Activated T-cell treated with anti-CD3 and anti-CD28 coated beads for 4 hours (primary cell): Measurements from ENCODE around the gene LCE2B.
A peak's percentile ranks its signal among the peaks of the same experiment; 100 is the strongest.
"Not testable (repeated sequence)": the region's sequence is repeated elsewhere in the genome, so short reads cannot be mapped to it uniquely, and the experiment has no call there.

ENCODE experiments used
- DNase-seq: peaks from one replicate; pipeline ENCODE4 v3.0.0-alpha.2; 2020

Gene LCE2B, protein sequence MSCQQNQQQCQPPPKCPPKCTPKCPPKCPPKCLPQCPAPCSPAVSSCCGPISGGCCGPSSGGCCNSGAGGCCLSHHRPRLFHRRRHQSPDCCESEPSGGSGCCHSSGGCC

DNA sequence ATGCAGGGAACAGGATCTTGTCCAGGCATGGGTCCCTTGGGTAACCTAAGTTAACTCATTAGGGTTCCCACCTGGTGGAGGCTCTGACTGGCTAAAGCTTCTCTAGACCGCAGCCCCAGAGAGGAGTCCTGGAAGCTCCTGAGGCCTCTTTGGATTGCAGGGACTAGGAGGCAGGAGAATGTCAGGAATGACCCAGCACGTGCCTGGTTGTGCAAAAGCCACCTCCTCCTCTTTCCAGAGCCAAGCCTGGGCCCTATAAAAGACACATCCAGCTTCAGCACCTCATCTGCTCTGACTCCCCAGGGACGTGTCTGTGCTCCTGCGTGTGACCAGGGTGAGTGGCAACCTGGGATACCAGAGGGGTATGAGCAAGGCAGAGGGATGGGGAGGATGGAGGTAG lies at the start of gene LCE2B:
LCE2B (plus strand) TSS at position 301 of the 400 bp plus-strand sequence. CDS start 721 bp downstream, outside the sequence.
- not testable (repeated sequence) for DNase-seq

DNA sequence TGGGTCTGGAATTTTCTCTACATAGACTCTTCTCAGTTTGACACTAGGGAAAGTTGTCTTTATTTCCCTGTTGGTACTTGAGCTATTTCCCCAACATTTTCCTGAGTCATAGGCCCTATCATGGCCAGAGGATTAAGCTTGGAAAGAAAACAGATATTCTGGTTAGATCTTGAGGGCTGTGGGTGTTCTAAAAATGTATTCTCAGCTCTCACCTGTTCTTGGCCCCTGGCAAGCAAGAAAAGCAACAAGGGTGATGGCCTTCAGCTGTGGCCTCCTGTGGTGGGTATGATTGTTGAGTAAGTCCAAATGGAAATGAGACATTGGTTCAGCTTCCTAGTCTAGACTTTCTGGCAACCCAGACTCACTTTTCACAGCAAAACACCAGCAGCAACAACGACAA lies 45.6 kb upstream of the LCE2B start:
- no peak for DNase-seq

DNA sequence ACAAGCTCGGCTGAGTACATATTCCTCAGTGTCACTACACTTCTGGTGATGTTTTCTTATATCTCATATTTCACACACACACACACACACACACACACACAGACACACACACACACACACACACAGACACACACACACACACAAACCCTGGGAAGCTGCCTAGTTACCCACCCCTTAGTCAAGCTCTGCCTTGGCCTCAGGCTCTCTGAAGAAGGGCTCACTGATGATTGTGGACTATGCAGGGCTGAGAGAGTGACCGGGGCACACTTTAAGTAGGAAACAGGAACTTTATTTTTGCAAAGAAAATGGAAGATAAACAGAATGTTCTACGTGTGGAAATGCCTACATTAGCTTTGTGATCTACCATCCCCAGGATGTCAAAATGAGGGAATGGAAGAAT lies 42.0 kb upstream of the LCE2B start:
- no peak for DNase-seq

DNA sequence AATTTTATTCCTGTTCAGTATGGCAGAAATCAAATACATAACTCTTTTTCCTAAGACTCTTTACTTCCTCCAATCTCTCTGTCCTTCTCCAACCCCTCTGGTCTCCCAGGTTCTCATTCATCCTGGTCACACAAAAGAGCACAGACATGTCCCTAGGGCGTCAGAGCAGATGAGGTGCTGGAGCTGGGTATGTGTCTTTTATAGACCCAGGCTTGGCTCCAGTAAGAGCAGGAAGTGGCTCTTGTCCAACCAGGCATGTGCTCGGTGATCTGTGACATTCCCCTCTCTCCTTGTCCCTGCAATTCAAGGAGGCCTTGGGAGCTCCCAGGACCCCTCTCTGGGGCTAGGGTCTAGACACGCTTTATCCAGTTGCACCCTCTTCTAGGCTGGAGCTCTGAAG lies 40.8 kb upstream of the LCE2B start:
- no peak for DNase-seq

DNA sequence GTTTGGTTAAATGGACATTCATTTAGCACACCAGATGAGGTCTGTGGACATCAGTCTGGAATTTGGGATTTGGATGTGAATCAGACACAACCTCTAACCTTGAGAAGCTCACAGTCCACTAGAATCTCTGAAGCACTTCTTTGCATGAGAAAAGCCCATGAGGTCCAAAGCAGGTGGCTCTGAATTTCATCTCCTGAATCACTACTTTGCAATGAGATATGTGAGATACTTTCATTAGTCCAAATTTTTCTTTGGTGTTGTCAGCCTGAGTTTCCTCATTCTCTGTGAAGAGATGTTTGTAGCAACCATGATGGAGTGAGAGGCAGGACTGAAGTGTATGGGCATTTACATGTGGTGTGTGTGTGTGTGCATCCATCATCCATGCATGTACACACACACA lies 39.3 kb upstream of the LCE2B start:
- no peak for DNase-seq

DNA sequence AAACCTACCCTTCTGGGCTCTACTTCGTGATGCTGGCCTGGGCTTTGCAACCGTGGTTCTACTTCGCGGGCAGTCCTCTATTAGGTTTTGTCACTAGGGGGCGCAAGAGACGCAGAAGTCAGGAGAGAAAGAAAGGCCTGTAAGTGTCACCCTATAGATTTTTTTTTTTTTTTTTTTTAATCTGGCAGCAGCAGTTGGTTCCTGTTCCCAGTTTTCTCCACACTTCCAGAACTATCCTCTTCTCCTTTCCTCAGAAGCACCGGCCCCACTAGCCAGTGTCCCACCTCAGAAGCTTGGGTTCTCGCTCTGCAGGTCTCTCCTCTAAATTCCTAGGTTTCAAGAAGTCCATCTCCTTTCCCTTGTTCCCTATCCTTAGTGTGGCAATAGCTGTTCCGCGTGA lies 31.8 kb upstream of the LCE2B start:
- peak; percentile 18 for DNase-seq

DNA sequence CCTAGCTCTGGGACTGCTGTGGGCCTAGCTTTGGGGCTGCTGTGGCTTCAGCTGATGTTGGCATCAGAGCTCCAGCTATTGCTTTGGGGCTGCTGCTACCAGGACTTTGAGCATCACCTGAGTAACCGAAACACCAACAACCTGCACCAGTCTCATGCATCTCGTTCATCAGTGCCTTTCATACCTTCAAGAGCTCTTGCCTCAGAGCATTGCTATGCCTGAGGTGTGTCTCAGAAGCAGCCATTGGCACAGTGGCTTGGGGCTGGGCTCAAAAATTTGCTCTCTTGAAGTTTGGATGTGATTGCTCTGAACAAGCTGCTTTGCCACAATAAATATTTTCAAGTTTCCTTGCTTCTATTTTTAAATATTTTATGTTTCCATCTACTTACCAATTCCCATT lies 29.5 kb upstream of the LCE2B start:
- DNase-seq = no peak

DNA sequence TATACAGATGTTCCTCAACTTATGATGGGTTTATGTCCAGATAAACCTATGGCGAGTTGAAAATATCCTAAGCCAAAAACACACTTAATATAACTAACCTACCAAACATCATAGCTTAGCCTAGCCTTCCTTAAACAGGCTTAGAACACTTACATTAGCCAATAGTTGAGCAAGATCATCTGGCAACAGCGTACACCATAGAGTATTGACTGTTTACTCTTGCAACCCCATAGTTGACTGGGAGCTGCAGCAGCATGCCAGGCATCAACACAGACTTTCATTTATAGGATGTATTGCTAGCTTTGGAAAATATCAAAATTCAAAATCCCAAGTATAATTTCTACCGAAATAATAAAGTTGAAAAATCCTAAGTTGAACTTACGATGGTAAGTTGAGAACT lies 28.2 kb upstream of the LCE2B start:
- no peak for DNase-seq

DNA sequence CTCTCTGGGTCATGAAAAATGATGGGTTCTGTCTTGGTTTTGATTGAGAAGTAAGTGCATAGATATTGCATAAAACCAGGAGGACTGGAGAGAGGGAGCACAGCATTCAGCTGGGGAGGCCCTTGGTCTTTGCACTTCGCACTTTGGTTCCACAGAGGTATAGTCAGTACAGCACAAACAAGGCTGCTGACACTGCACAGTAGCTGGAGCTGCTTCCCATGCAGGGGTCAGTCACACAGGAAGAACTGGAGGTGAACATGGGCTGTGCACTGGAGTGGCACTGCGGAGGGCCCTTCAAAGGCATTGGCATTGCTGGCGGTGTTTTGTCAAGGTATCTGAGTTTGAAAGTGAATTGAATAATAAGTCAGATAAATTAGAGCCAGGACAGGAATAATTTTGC lies 27.3 kb upstream of the LCE2B start:
- no peak for DNase-seq

DNA sequence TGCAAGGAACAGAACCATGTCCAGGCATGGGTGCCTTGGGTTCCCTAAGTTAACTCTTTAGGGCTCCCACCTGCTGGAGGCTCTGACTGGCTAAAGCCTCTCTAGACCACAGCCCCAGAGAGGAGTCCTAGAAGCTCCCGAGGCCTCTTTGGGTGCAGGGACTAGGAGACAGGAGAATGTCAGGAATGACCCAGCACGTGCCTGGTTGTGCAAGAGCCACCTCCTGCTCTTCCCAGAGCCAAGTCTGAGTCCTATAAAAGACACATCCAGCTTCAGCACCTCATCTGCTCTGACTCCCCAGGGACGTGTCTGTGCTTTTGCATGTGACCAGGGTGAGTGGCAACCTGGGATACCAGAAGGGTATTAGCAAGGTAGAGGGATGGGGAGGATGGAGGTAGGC lies 22.8 kb upstream of the LCE2B start, which contains the start of gene LCE2D:
LCE2D (plus strand) TSS at position 283 of the 400 bp plus-strand sequence. CDS start 726 bp downstream, outside the sequence.
- DNase-seq = no peak

DNA sequence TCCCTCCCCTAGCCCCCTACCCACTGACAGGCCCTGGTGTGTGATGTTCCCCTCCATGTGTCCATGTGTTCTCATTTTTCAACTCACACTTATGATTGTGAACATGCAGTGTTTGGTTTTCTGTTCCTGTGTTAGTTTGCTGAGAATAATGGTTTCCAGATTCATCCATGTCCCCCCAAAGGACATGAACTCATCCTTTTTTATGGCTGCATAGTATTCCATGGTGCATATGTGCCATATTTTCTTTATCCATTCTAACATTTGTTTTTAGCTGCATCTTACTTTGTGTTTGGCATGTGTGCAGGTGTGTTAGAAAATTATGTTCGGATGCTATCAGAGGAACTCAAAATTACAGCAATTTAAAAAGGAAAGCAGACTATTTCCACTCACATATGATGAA lies 19.8 kb upstream of the LCE2B start:
- not testable (repeated sequence) for DNase-seq

DNA sequence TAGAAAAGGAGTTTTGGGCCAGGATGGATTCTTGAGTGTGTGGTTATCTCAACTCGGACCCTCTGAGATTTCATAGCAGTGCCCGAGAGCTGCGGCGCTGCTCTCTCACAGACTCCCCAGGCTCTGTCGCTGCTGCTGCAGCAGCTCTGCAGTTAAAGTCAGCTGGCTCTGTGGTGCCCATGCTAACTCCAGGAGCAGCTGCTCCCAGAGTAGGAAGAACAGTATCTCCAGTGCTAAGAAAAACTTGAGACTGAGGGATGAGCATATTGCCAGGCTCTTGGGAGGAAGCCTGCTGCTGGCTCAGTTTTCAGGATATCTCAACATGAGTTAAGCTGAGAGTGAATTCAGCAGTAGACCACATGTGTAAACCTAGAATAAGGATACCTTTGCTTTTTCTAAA lies 18.3 kb upstream of the LCE2B start:
- no peak for DNase-seq

DNA sequence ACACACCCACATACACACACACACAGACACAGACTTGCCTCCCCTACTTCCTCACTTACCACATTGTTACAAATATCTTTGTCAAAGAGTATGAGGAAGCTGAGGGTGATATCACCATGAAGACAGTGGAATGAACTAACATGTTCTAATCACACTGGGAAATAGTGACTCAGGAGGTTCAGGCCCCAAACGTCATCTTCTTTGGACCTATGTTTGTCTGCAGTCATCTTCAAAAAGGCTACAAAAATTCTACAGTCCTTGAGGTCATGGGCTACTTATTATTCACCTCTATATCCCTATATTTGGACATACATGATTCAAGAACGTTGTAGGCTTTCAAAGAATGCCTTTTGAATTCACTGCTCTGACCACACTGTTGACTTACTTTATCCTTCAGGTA lies 12.9 kb upstream of the LCE2B start:
- DNase-seq = no peak

DNA sequence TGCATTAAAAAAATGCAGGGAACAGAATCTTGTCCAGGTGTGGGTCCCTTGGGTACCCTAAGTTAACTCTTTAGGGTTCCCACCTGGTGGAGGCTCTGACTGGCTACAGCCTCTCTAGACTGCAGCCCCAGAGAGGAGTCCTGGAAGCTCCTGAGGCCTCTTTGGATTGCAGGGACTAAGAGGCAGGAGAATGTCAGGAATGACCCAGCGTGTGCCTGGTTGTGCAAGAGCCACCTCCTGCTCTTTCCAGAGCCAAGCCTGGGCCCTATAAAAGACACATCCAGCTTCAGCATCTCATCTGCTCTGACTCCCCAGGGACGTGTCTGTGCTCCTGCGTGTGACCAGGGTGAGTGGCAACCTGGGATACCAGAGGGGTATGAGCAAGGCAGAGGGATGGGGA lies 10.9 kb upstream of the LCE2B start, which contains the start of gene LCE2C:
LCE2C (plus strand) TSS at position 297 of the 400 bp plus-strand sequence. CDS start 737 bp downstream, outside the sequence.
- not testable (repeated sequence) for DNase-seq

DNA sequence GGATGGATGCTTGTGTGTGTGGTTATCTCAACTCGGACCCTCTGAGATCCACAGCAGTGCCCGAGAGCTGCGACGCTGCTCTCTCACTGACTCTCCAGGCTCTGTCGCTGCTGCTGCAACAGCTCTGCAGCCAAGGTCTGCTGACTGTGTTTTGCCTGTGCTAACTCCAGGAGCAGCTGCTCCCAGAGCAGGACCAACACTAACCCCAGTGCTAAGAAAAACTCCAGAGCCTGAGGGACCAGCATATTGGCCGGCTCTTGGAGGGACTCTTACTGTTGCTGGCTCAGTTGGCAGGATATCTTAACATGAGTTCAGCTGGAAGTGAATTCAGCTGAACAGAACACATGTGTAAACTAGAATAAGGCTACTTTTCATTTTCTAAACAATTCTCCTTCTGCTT lies 6.5 kb upstream of the LCE2B start:
- no peak for DNase-seq

DNA sequence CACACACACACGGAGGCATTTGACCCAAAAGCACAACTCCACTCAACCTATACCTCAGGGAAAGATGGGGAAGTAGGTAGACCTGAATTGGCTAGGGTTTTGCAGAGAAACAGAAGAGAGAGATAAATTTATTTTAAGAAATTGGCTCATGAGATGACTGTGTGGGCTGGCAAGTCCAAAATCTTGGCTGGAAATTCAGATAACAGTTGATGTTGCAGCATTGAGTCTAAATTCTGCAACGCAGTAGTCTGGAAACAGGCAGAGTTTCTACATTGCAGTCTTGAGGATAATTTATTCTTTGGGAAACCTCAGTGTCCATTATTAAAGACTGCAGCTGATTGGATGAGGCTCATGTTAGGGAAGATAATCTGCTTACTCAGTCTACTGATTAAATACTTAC lies 4.3 kb upstream of the LCE2B start:
- DNase-seq = no peak

DNA sequence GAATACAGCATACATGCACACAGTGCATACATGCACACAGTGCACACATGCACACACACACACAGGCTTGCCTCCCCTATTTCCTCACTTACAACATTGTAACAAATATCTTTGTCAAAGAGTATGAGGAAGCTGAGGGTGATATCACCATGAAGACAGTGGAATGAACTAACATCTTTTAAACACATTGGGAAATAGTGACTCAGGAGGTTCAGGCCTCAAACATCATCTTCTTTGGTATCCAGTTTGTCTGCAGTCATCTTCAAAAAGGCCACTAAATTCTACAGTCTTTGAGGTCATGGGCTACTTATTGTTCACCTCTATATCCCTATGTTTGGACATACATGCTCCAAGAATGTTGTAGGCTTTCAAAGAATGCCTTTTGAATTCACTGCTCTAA lies 2.1 kb upstream of the LCE2B start:
- no peak for DNase-seq

DNA sequence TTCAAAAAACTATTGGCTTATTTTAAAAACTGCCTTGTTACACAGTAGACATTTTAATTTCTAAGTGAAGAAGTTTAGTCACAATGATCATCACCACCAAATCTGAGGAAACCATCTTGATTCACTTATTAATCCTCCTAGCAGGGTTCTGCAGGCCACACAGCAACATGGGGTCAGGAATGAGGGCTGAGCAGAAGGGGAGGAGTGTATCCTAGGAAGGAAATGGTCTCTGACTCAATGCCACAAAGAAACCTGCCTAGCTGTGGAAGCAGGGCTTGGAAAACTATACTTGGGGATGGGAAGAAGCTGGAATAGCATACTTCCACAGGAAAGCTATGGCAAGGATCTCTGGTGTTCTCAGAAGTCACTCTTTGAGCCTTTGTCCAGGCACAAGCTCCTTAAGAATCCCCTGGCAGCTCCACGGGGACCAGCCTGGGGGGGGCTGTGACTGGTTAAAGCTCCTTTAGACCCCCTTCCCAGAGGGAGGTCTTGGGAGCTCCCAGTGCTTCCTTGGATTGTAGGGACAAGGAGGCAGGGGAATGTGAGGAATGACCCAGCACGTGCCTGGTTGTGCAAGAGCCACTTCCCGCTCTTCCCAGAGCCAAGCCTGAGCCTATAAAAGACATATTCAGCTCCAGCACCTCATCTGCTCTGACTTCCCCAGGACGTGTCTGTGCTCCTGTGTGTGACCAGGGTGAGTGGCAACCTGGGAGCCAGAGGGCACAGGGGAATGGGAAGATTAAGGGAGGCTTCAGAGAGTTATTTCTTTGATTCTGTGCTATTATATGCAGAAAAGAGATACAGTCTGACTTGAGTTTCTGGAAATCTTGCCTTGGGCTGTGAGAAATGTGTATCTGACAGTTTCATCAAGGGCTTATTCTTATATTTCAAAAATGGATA lies 12.0 kb downstream of the LCE2B start, which contains the start of gene LCE2A:
LCE2A (plus strand) TSS at position 645 of the 900 bp plus-strand sequence. CDS start 557 bp downstream, outside the sequence.
- no peak for DNase-seq

DNA sequence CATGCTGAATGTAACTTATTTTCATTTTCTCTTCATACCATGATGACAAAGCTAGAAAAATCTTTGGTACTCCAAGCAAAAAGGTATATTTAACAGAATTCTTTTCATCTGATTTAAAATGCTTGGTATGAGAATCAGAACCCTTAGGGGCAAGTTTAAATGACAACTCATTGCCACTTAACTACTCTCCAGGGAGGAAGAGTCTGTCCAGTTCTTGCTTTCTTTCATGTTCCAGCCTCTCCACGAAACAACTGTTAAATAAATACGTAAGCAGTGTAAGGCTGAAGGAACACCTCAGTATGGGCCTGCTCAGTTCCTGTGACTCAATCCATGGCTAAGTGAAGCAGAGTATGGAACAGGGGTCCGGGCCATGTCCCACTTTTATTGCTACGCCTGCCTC lies 13.8 kb downstream of the LCE2B start:
- no peak for DNase-seq

DNA sequence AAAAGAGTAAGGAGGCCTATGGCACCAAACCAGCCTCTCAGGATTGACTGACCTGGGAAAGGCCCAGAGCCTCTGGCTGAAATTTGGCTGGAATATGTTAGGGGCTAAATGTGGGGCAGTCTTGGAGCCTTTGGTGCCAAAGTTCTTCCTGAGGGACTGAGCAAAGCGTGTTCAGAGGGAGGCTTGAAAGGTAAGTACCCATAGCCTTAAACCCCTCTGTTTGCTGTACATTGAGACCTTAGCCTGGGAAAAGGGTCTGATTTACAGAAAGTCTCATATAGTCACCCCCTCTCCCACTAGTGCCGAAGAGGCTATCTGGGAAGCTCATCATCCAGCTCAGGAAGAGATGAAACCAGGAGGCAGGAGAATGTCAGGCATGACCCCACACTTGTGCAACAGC lies 21.9 kb downstream of the LCE2B start, which contains the start of gene LCE4A:
LCE4A (plus strand) TSS at position 301 of the 400 bp plus-strand sequence. CDS start 916 bp downstream, outside the sequence.
- DNase-seq = no peak

DNA sequence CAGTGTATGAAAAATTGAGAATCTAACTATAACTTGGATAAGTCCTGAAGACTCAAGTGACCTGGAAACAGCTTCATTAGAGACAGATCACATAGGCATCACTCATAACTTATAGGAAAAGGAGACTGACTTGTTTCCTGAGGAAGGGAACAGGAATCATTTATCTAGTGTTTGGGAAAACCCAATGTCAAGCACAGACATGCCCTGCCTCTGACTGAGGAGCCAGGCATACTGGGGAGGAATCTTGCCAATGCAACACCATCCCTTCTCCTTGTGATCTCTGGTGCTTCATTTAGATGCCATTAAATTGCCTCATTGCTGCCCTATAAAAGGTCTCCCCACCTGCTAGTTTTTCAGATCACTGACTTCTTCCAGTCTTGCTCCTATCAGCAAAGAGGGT lies 32.3 kb downstream of the LCE2B start:
- no peak for DNase-seq

DNA sequence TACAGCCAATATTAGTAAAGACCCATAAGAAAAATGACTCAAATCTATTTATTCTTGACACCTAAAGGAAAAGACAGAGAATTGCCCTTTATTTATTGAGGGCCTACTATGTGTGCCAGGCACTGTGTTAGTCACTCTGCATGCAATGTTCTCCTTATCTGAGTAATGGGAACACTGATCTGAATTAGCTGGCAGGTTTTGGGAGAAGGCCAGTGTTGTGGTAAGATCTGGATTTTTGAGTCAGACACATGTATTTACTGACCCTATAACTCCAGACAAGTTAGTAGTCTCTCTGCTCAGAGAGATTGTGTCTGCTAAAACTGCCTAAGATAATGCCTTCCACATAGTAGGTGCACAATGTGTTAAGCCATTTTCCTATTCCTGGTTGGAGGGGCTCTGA lies 39.3 kb downstream of the LCE2B start:
- DNase-seq = no peak

DNA sequence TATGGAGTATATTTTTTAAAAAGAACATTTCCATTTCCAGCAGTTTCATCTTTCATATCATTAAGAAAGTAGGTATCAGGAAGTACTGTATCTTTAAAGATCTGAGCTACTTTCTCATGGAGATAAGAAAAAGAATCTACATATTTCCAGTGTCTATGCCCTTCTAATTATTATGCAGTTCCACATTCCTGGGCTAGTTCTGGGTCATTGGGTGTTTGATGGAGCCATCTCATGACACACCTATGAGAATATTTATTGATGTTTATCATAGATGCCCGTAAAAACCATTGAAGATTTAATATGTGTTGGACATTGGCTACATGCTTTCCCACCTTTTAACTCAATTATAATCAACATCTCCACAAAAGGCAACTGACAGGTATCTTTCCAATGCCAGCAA lies 43.1 kb downstream of the LCE2B start:
- no peak for DNase-seq

DNA sequence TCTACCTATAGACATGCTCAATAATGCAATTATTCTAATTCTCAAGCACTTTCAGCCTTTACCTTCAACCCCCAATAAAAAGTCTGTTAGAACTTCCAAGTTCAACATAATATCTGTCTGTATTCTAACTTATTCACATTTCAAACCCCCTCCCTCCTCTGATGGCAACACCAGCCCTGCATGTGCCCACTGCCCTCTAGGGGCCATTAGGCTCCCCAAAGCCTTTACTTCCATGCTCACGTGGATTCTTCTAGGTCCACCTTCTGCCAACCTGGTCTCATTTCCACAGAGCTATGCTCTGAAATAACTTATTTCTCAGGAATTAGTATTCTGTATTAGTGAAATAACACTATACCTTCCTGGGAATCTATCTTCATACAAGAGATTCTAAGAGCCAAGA lies 49.7 kb downstream of the LCE2B start:
- DNase-seq = no peak
